Epithelial cell of esophagus (primary cell): ENCODE results near the gene LRMDA.

Experiments used
- DNase-seq: peaks from one replicate; pipeline ENCODE4 v3.0.0; 2010; ENCODE audit warnings: low read depth
- H3K4me3 ChIP-seq: 2 replicates; pipeline ENCODE4 v1.5.1; 2011; ENCODE audit warnings: mild to moderate bottlenecking, low read length, control low read depth
- TF ChIP-seq, protein P1 (sequence below): IDR thresholded peaks from 2 replicates; pipeline ENCODE4 v1.5.1; 2011; ENCODE audit warnings: low read depth, mild to moderate bottlenecking, low read length, control low read depth, inconsistent platforms; ENCODE audit not compliant: insufficient read depth; ENCODE audit errors: missing control alignments

LRMDA gene

DNA sequence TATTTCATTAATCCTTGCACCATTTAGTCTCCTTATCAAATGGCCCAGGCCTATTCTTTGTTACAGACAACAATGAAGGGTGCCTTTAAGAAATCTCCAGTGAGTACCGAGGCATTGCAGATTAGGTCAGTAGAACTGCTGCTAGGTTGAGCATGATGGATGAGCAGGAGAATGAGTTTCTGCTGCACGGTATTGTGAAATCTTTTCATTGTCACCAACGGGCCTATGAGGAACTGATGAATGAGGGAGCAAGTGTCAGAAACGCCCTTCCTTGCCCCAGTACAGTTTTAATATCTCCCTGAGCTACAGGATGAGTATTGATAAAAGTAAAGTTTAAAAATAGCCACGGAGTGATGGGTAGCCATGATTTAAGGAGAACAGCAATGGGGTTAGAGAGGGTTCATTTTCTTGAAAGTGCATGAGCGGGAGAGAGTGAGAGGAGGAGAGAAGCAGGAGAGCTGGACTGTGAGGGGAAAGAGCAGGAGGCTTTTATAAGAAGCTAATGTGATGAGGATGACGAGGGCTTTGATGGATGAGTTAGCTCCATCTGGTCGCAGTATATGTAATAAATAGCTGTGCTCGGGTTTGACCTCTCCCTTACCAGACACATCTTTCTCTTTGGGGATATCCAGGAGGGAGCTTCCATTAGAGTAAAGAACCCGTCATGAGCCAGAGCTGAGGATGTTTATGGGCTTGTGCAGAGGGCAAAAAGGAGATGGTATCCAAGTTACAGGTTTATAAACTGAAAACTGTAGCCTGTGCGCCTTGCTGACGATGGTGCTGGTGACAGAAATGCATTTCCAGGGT lies 526.1 kb downstream of the LRMDA start:
- TF ChIP-seq, protein P1, sequence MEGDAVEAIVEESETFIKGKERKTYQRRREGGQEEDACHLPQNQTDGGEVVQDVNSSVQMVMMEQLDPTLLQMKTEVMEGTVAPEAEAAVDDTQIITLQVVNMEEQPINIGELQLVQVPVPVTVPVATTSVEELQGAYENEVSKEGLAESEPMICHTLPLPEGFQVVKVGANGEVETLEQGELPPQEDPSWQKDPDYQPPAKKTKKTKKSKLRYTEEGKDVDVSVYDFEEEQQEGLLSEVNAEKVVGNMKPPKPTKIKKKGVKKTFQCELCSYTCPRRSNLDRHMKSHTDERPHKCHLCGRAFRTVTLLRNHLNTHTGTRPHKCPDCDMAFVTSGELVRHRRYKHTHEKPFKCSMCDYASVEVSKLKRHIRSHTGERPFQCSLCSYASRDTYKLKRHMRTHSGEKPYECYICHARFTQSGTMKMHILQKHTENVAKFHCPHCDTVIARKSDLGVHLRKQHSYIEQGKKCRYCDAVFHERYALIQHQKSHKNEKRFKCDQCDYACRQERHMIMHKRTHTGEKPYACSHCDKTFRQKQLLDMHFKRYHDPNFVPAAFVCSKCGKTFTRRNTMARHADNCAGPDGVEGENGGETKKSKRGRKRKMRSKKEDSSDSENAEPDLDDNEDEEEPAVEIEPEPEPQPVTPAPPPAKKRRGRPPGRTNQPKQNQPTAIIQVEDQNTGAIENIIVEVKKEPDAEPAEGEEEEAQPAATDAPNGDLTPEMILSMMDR, result no peak
- no peak for DNase-seq

GRCh38 chr10:75959209-75959608 lies 527.8 kb downstream of the LRMDA start:
- DNase-seq, result peak; percentile 77
- no peak overlapping the region for H3K4me3 ChIP-seq
- TF ChIP-seq, protein P1, result no peak

More for the DNA sequence above, 526.1 kb downstream of the LRMDA start:
- no peak overlapping the region for H3K4me3 ChIP-seq

DNA sequence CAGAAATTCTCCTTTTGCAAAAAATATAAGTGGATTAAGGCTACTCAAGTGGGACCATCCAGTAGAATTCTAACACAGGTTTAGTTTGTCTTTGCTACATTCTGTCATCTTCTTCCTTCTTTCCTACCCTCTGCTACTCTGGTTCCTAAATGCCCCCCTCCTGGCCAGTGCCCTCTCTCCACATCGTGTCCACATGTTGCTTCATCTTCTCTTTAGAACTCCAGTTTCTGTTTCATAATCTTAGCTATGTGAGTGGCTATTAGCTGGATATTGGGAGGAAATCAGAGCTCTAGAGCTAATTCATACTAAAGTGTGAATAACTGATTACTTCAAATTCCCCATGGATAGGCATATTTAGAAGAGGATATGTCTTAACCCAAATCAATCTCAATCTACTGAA lies 528.5 kb downstream of the LRMDA start:
- TF ChIP-seq, protein P1, result no peak
- H3K4me3 ChIP-seq, result no peak overlapping the region
- no peak for DNase-seq

GRCh38 chr10:75962395-75963061 lies 531.1 kb downstream of the LRMDA start:
- no peak overlapping the region for H3K4me3 ChIP-seq
- no peak for DNase-seq
- TF ChIP-seq, protein P1, result no peak

GRCh38 chr10:75967491-75967890 lies 536.1 kb downstream of the LRMDA start:
- DNase-seq, result no peak
- no peak overlapping the region for H3K4me3 ChIP-seq
- TF ChIP-seq, protein P1, result no peak

DNA sequence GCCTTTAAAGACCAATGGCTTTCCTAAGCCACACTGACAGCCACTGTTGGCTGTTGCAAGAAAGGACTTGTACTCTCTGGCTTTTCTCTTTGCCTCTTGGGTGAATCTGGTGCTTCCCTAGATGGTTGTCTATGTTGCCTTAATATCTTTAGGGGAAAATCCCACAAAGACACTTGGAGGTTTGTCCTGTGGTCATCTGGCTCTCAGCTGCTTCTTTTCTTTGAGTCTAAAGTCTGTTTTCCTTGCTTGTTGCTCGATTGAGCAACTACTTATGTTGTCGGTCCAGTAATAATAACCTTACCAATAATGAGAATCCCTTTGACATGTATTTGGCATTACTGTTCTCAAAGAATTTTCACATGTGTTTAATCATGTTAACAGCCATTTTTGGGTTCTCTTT lies 537.6 kb downstream of the LRMDA start:
- no peak for DNase-seq
- H3K4me3 ChIP-seq, result no peak overlapping the region
- TF ChIP-seq, protein P1, result no peak
